Endothelial cell of umbilical vein (primary cell): Measurements from ENCODE around the gene PFKL. TPM values are rescaled to one million over a fixed set of nuclear protein-coding genes. Genes with fewer than 3 reads are reported as not detected.

ENCODE experiments used
- BruUV-seq: library from RNA; stranded (reverse); fragments of 400-500 nt; replicated peaks from 2 replicates; lab custom pipeline; 2021; lab: Mats Ljungman, UMichigan
- CTCF ChIA-PET: fragments of 300-600, 350-600 bp; sonication (Branson Sonifier 250); formaldehyde crosslinking; loops from one replicate; lab custom pipeline; 2021; ENCODE audit warnings: antibody characterized with exemption, inconsistent platforms; lab: Charles Lee
- POLR2A ChIA-PET: fragments of 300-600, 350-600 bp; sonication (Branson Sonifier 250); formaldehyde crosslinking; loops from one replicate; lab custom pipeline; 2021; ENCODE audit warnings: antibody characterized with exemption, inconsistent platforms; lab: Charles Lee
- DNase-seq: peaks from one replicate; pipeline ENCODE4 v3.0.0-alpha.2; 2011; ENCODE audit warnings: low read depth, low spot score
- FAIRE-seq: peaks from 2 replicates; lab custom pipeline; 2011; peaks lifted over from hg19 to GRCh38; lab: Jason Lieb, UNC
- H2AFZ ChIP-seq: 2 replicates; pipeline ENCODE4 v1.6.0; 2012; ENCODE audit warnings: low read depth, low read length, control low read depth, inconsistent platforms
- H3K27ac ChIP-seq: 2 replicates; pipeline ENCODE4 v1.5.1; 2011; ENCODE audit warnings: low read depth, mild to moderate bottlenecking, control low read depth, low read length, moderate library complexity; ENCODE audit not compliant: insufficient read depth
- H3K27me3 ChIP-seq, 2 experiments: 2 replicates each; pipeline versions ENCODE4 v1.6.0 to v1.6.1; 2011; ENCODE audit warnings: low read length in 2 of 2, mixed read lengths in 1 of 2; ENCODE audit not compliant: control insufficient read depth in 2 of 2, insufficient read depth in 2 of 2
- H3K36me3 ChIP-seq, 2 experiments: 2 replicates in 1 of 2; 3 replicates in 1 of 2; pipeline ENCODE4 v1.5.1; 2011; ENCODE audit warnings: low read length in 2 of 2, mild to moderate bottlenecking in 1 of 2, moderate library complexity in 1 of 2; ENCODE audit not compliant: control insufficient read depth in 2 of 2, insufficient read depth in 2 of 2; ENCODE audit errors: extremely low read depth in 1 of 2
- H3K4me1 ChIP-seq: 3 replicates; pipeline ENCODE4 v1.5.1; 2011; ENCODE audit warnings: mild to moderate bottlenecking, low read length; ENCODE audit not compliant: control insufficient read depth, insufficient read depth; ENCODE audit errors: extremely low read depth
- H3K4me2 ChIP-seq: 2 replicates; pipeline ENCODE4 v1.6.1; 2011; ENCODE audit warnings: low read length, control low read depth, mixed read lengths; ENCODE audit not compliant: insufficient read depth
- H3K4me3 ChIP-seq, 3 experiments: fragments of 200-600 bp in 1 of 3; sonication (generic), shearing (Covaris generic) in 1 of 3; replicated peaks in 1 of 3; 2 replicates each; pipeline ENCODE4 v1.5.1; 2011 to 2016; ENCODE audit warnings: control low read depth in 3 of 3, low read length in 3 of 3, mild to moderate bottlenecking in 2 of 3, inconsistent platforms in 1 of 3, low read depth in 1 of 3, moderate library complexity in 1 of 3; ENCODE audit not compliant: insufficient read depth in 1 of 3
- H3K79me2 ChIP-seq: 2 replicates; pipeline ENCODE4 v1.6.0; 2012; ENCODE audit warnings: low read length, inconsistent platforms; ENCODE audit not compliant: control insufficient read depth, insufficient read depth
- H3K9ac ChIP-seq: replicated peaks from 2 replicates; pipeline ENCODE3; 2011; ENCODE audit warnings: low read length, control low read depth; ENCODE audit not compliant: insufficient read depth; ENCODE audit errors: extremely low read depth
- H3K9me1 ChIP-seq: replicated peaks from 3 replicates; pipeline ENCODE4 v1.6.0; 2011; ENCODE audit warnings: mild to moderate bottlenecking, low read length; ENCODE audit not compliant: control insufficient read depth, insufficient read depth; ENCODE audit errors: extremely low read depth
- H3K9me3 ChIP-seq: replicated peaks from 2 replicates; pipeline ENCODE4 v1.5.1; 2012; ENCODE audit warnings: low read length, inconsistent platforms; ENCODE audit not compliant: control insufficient read depth, insufficient read depth
- H4K20me1 ChIP-seq: replicated peaks from 2 replicates; pipeline ENCODE3; 2011; ENCODE audit warnings: mild to moderate bottlenecking, low read length; ENCODE audit not compliant: control insufficient read depth, insufficient read depth; ENCODE audit errors: extremely low read depth
- EZH2 ChIP-seq: IDR thresholded peaks from 2 replicates; pipeline ENCODE4 v1.6.1; 2012; ENCODE audit warnings: borderline replicate concordance, low read depth, mild to moderate bottlenecking, moderate library complexity, low read length, inconsistent platforms; ENCODE audit not compliant: severe bottlenecking
- FOS ChIP-seq: IDR thresholded peaks from 2 replicates; pipeline ENCODE4 v1.6.1; 2011; ENCODE audit warnings: mild to moderate bottlenecking, low read length, moderate library complexity, borderline replicate concordance; ENCODE audit not compliant: insufficient read depth
- GATA2 ChIP-seq: IDR thresholded peaks from 2 replicates; pipeline ENCODE4 v1.7.0; 2011; ENCODE audit warnings: low read depth, mild to moderate bottlenecking, moderate library complexity, mixed read lengths, low read length; ENCODE audit not compliant: insufficient read length, insufficient read depth
- JUN ChIP-seq: IDR thresholded peaks from 2 replicates; pipeline ENCODE4 v1.6.1; 2011; ENCODE audit warnings: borderline replicate concordance, low read depth; ENCODE audit not compliant: insufficient read length, insufficient read depth
- MYC ChIP-seq: IDR thresholded peaks from one replicate; pipeline ENCODE4 v1.6.1; 2011; ENCODE audit warnings: mild to moderate bottlenecking, low read depth, low read length
- POLR2A ChIP-seq: IDR thresholded peaks from 2 replicates; pipeline ENCODE4 v1.6.1; 2012; ENCODE audit warnings: low read depth, mild to moderate bottlenecking, control low read depth, low read length
- POLR2AphosphoS5 ChIP-seq: IDR thresholded peaks from 2 replicates; pipeline ENCODE4 v1.6.1; 2012; ENCODE audit warnings: low read depth, mild to moderate bottlenecking, control low read depth, low read length, moderate library complexity; ENCODE audit not compliant: insufficient read depth
- dilution Hi-C: fragments of 300-500 bp; cut with MboI; formaldehyde crosslinking; loops from one replicate; pipeline ENCODE4 v1.15.0; 2019; ENCODE audit warnings: low sequenced_read_pairs; ENCODE audit not compliant: extremely low pct_ligation_motif_present
- intact Hi-C: fragments of 100-400 bp; cut with micrococcal nuclease; formaldehyde crosslinking; loops from one replicate; pipeline ENCODE4 v1.10.0; 2022
- polyA plus RNA-seq, 4 experiments: library from polyadenylated mRNA; depleted of rRNA in 3 of 4; stranded (reverse) in 3 of 4; unstranded in 1 of 4; fragments of >200 nt; gene quantifications; 2 replicates each; pipeline versions ENCODE4 v1.2.1 to v1.2.3, GENCODE V29; 2011 to 2012; ENCODE audit warnings: missing spikeins in 1 of 4
- total RNA-seq: library from RNA; stranded (reverse); gene quantifications from 2 replicates; pipeline ENCODE4 v1.2.3, GENCODE V29; 2021
- TF ChIP-seq, protein P1 (sequence below): IDR thresholded peaks from 2 replicates; pipeline ENCODE4 v1.6.1; 2011; ENCODE audit not compliant: insufficient read depth, insufficient read length
- TF ChIP-seq, protein P2 (sequence below), 2 donors: IDR thresholded peaks; 1 replicate in 1 of 2; 2 replicates in 1 of 2; pipeline ENCODE4 v1.5.1; 2011; ENCODE audit warnings: low read length in 2 of 2, mild to moderate bottlenecking in 2 of 2, moderate library complexity in 2 of 2, control low read depth in 1 of 2, inconsistent platforms in 1 of 2, low read depth in 1 of 2; ENCODE audit not compliant: insufficient read depth in 1 of 2; ENCODE audit errors: extremely low read depth in 1 of 2

Gene PFKL
- total and polyA plus RNA-seq, 2 donors (not counting 3 experiments of a cell fraction or from before 2014, with no cell fraction given): 137 to 154 TPM

DNA sequence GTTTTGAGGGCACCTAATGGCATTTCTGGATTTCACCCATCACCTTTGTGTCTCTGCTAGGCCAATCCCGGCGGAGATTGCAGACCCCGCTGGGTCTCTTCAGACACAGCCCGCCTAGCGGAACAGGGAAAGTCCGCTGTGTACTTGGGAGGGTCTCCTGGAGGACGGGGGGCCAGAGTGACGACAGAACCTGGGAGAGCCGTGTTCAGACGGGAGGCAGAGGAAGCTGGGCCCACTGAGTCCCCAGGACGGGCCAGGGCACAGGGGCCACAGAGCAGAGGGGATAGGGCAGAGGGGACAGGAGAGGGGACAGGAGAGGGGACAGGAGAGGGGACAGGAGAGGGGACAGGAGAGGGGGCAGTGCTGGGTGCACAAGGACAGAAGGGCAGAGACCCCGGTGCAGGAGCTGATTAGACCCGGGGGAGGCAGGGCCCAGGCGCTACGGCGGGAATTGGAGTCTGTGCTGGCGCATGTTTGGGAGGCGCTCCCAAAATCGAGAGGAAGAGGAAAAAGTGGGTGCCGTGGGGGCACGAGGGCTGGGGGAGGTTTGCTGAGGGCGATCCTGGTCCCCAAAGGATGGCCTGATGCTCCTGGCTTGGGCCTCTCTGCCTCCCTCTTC is 66.2 kb downstream of the PFKL start:
- dilution Hi-C loops: no loop called here
- POLR2A ChIA-PET: no interaction called here
- no TSS peak for BruUV-seq
- FAIRE-seq (no peak), DNase-seq (no peak)
- Histone ChIP-seq H3K4me2 (no peak overlapping the region), H3K36me3 (no peaks in the 10 kb centered on the region), H3K27me3 (peaks cover 0 to 4% of the 10 kb centered on the region in 2 experiments), H3K9ac (no peak overlapping the region), H3K79me2 (no peaks in the 10 kb centered on the region), H3K9me1 (no peaks in the 10 kb centered on the region), H2AFZ (no peak overlapping the region), H4K20me1 (no peaks in the 10 kb centered on the region), H3K4me3 (no peak overlapping the region), H3K27ac (no peak overlapping the region), H3K4me1 (no peaks in the 10 kb centered on the region), H3K9me3 (no peaks in the 10 kb centered on the region)
- intact Hi-C loops: no loop called here
- no peak for TF ChIP-seq EZH2
- TF ChIP-seq, protein P1, sequence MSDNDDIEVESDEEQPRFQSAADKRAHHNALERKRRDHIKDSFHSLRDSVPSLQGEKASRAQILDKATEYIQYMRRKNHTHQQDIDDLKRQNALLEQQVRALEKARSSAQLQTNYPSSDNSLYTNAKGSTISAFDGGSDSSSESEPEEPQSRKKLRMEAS: no peak
- TF ChIP-seq POLR2A: no peak
- TF ChIP-seq MYC: no peak
- no peak for TF ChIP-seq POLR2AphosphoS5
- no peak for TF ChIP-seq GATA2
- TF ChIP-seq, protein P2, sequence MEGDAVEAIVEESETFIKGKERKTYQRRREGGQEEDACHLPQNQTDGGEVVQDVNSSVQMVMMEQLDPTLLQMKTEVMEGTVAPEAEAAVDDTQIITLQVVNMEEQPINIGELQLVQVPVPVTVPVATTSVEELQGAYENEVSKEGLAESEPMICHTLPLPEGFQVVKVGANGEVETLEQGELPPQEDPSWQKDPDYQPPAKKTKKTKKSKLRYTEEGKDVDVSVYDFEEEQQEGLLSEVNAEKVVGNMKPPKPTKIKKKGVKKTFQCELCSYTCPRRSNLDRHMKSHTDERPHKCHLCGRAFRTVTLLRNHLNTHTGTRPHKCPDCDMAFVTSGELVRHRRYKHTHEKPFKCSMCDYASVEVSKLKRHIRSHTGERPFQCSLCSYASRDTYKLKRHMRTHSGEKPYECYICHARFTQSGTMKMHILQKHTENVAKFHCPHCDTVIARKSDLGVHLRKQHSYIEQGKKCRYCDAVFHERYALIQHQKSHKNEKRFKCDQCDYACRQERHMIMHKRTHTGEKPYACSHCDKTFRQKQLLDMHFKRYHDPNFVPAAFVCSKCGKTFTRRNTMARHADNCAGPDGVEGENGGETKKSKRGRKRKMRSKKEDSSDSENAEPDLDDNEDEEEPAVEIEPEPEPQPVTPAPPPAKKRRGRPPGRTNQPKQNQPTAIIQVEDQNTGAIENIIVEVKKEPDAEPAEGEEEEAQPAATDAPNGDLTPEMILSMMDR (IDR thresholded peaks at IDR 0.05; ENCODE audit: extremely low read depth in 1 of 2, insufficient read depth in 1 of 2, low read depth in 1 of 2, low read length in 2 of 2): no peak
- TF ChIP-seq FOS: no peak
- TF ChIP-seq JUN: no peak
- CTCF ChIA-PET: no interaction called here
